ENCODE measurements around the gene LPP.

LPP gene

GRCh38 chr3:188524052-188524451, 370.1 kb downstream of the LPP start:
- H3K9me3 ChIP-seq (ENCODE audit: severe bottlenecking), result no peaks in the 10 kb centered on the region
- no peak for DNase-seq (ENCODE audit: low spot score)
- H3K27ac ChIP-seq (ENCODE audit: poor library complexity, severe bottlenecking), result no peak overlapping the region
- peaks cover 6% of the 10 kb centered on the region; the same call in 1 of the 2 replicates for H3K36me3 ChIP-seq (ENCODE audit: low read depth)
- no peaks in the 10 kb centered on the region for H3K27me3 ChIP-seq (ENCODE audit: insufficient read depth, poor library complexity, severe bottlenecking)
- ATAC-seq (ENCODE audit: low read depth), result no peak
- TF ChIP-seq CTCF (IDR thresholded peaks at IDR 0.05; ENCODE audit: poor library complexity, severe bottlenecking), result no peak
- peaks cover 18% of the 10 kb centered on the region for H3K4me1 ChIP-seq (ENCODE audit: insufficient read depth, poor library complexity, severe bottlenecking)
- H3K4me3 ChIP-seq (ENCODE audit: severe bottlenecking), result no peak overlapping the region

DNA sequence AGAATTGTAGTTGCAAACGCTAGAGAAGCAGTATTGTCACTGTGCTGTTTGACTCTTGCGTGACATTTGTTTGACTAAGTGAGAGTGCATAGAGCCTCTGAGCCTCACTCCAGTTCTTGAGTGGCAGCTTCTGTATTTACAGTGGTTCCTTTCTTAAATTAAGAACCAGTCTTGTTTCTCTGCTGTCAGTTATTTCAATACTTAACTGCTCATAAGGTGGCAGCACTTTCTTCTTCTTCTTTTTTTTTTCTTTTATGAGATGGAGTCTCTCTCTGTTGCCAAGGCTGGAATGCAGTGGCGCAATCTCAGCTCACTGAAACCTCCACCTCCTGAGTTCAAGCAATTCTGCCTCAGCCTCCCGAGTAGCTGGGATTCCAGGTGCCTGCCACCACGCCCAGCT, 372.1 kb downstream of the LPP start:
- Histone ChIP-seq H3K27me3 (ENCODE audit: insufficient read depth, poor library complexity, severe bottlenecking) (no peaks in the 10 kb centered on the region), H3K27ac (ENCODE audit: poor library complexity, severe bottlenecking) (no peak overlapping the region), H3K4me3 (ENCODE audit: severe bottlenecking) (no peak overlapping the region), H3K36me3 (ENCODE audit: low read depth) (peaks cover 7% of the 10 kb centered on the region; the same call in 1 of the 2 replicates), H3K4me1 (ENCODE audit: insufficient read depth, poor library complexity, severe bottlenecking) (peaks cover 37% of the 10 kb centered on the region), H3K9me3 (ENCODE audit: severe bottlenecking) (no peaks in the 10 kb centered on the region)
- ATAC-seq (ENCODE audit: low read depth), result no peak
- TF ChIP-seq CTCF (IDR thresholded peaks at IDR 0.05; ENCODE audit: poor library complexity, severe bottlenecking), result peak; percentile 23
- no peak for DNase-seq (ENCODE audit: low spot score)

DNA sequence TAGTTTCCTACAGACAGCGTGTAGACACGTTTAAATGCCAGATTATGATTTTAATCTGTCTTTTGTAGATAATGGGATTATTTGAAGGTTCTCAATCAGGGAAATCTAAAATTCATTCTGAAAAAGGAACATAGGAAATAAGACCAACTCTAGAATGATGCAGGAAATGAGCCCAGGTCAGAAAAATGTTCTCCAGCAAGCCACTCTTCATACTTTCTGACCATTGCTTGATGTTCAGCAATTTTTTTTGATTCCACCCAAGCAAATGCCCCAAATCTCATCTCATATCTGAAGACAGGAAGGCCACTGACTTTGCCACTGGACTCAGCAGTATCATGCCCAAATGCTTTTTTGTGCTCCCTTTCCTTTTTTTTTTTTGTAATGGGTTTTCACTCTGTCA, 373.4 kb downstream of the LPP start:
- Histone ChIP-seq H3K9me3 (ENCODE audit: severe bottlenecking) (no peaks in the 10 kb centered on the region), H3K27ac (ENCODE audit: poor library complexity, severe bottlenecking) (peak overlapping the region; percentile 45), H3K27me3 (ENCODE audit: insufficient read depth, poor library complexity, severe bottlenecking) (no peaks in the 10 kb centered on the region), H3K4me3 (ENCODE audit: severe bottlenecking) (no peak overlapping the region), H3K36me3 (ENCODE audit: low read depth) (peaks cover 7% of the 10 kb centered on the region; the same call in 1 of the 2 replicates), H3K4me1 (ENCODE audit: insufficient read depth, poor library complexity, severe bottlenecking) (peaks cover 50% of the 10 kb centered on the region)
- no peak for ATAC-seq (ENCODE audit: low read depth)
- no peak for DNase-seq (ENCODE audit: low spot score)
- TF ChIP-seq CTCF (IDR thresholded peaks at IDR 0.05; ENCODE audit: poor library complexity, severe bottlenecking), result no peak

GRCh38 chr3:188528396-188528795, 374.4 kb downstream of the LPP start:
- DNase-seq (ENCODE audit: low spot score), result no peak
- no peaks in the 10 kb centered on the region for H3K27me3 ChIP-seq (ENCODE audit: insufficient read depth, poor library complexity, severe bottlenecking)
- H3K9me3 ChIP-seq (ENCODE audit: severe bottlenecking), result no peaks in the 10 kb centered on the region
- peak; percentile 64 for ATAC-seq (ENCODE audit: low read depth)
- H3K4me1 ChIP-seq (ENCODE audit: insufficient read depth, poor library complexity, severe bottlenecking), result peaks cover 60% of the 10 kb centered on the region
- peak overlapping the region; percentile 45 for H3K27ac ChIP-seq (ENCODE audit: poor library complexity, severe bottlenecking)
- no peak overlapping the region for H3K4me3 ChIP-seq (ENCODE audit: severe bottlenecking)
- peaks cover 7% of the 10 kb centered on the region; the same call in 1 of the 2 replicates for H3K36me3 ChIP-seq (ENCODE audit: low read depth)
- TF ChIP-seq CTCF (IDR thresholded peaks at IDR 0.05; ENCODE audit: poor library complexity, severe bottlenecking), result no peak

GRCh38 chr3:188529228-188529627, 375.3 kb downstream of the LPP start:
- H3K4me1 ChIP-seq (ENCODE audit: insufficient read depth, poor library complexity, severe bottlenecking), result peaks cover 68% of the 10 kb centered on the region
- TF ChIP-seq CTCF (IDR thresholded peaks at IDR 0.05; ENCODE audit: poor library complexity, severe bottlenecking), result no peak
- ATAC-seq (ENCODE audit: low read depth), result 0 out of 3 replicates have a peak, but pooled peaks have one; percentile 29

More at GRCh38 chr3:188529228-188529627, 375.3 kb downstream of the LPP start:
- no peak for DNase-seq (ENCODE audit: low spot score)
- H3K9me3 ChIP-seq (ENCODE audit: severe bottlenecking), result no peaks in the 10 kb centered on the region
- no peaks in the 10 kb centered on the region for H3K27me3 ChIP-seq (ENCODE audit: insufficient read depth, poor library complexity, severe bottlenecking)
- H3K36me3 ChIP-seq (ENCODE audit: low read depth), result peaks cover 11% of the 10 kb centered on the region; the same call in 1 of the 2 replicates
- H3K27ac ChIP-seq (ENCODE audit: poor library complexity, severe bottlenecking), result peak overlapping the region; percentile 45
- no peak overlapping the region for H3K4me3 ChIP-seq (ENCODE audit: severe bottlenecking)
